Activated CD4-positive, alpha-beta memory T cell treated with anti-CD3 and anti-CD28 coated beads for 36 hours (primary cell): ENCODE results near the gene AGBL3. TPM values are rescaled to one million over a fixed set of nuclear protein-coding genes. Genes with fewer than 3 reads are reported as not detected.
A peak's percentile ranks its signal among the peaks of the same experiment; 100 is the strongest.

Experiments used
- CTCF ChIA-PET: fragments of 350-600 bp; sonication (Branson Sonifier 250); formaldehyde crosslinking; loops from one replicate; lab custom pipeline; 2021; ENCODE audit warnings: antibody characterized with exemption, inconsistent platforms; lab: Charles Lee
- POLR2A ChIA-PET: fragments of 350-600 bp; sonication (Branson Sonifier 250); formaldehyde crosslinking; loops from one replicate; lab custom pipeline; 2021; ENCODE audit warnings: antibody characterized with exemption; lab: Charles Lee
- DNase-seq: peaks from one replicate; pipeline ENCODE4 v3.0.0-alpha.2; 2020
- H3K27ac Mint-ChIP-seq: one replicate; pipeline ENCODE4 v1.8.0; 2021; ENCODE audit warnings: mixed read lengths
- H3K27me3 Mint-ChIP-seq: one replicate; pipeline ENCODE4 v1.8.0; 2021; ENCODE audit warnings: mixed read lengths
- H3K36me3 Mint-ChIP-seq: one replicate; pipeline ENCODE4 v1.8.0; 2021; ENCODE audit warnings: mixed read lengths
- H3K4me1 Mint-ChIP-seq: one replicate; pipeline ENCODE4 v1.8.0; 2021; ENCODE audit warnings: low read depth, mixed read lengths
- H3K4me3 Mint-ChIP-seq: one replicate; pipeline ENCODE4 v1.8.0; 2021; ENCODE audit warnings: mild to moderate bottlenecking, mixed read lengths
- H3K9me3 Mint-ChIP-seq: one replicate; pipeline ENCODE4 v1.8.0; 2021; ENCODE audit warnings: mixed read lengths
- intact Hi-C: fragments of 100-400 bp; cut with micrococcal nuclease; formaldehyde crosslinking; loops from one replicate; pipeline ENCODE4 v1.15.1; 2023
- total RNA-seq, 2 experiments: library from RNA; stranded (reverse); gene quantifications; one replicate each; pipeline ENCODE4 v1.2.3, GENCODE V29; 2021

AGBL3 gene
- total RNA-seq, 2 experiments from 2014 or later, result 3.3 to 3.4 TPM

DNA sequence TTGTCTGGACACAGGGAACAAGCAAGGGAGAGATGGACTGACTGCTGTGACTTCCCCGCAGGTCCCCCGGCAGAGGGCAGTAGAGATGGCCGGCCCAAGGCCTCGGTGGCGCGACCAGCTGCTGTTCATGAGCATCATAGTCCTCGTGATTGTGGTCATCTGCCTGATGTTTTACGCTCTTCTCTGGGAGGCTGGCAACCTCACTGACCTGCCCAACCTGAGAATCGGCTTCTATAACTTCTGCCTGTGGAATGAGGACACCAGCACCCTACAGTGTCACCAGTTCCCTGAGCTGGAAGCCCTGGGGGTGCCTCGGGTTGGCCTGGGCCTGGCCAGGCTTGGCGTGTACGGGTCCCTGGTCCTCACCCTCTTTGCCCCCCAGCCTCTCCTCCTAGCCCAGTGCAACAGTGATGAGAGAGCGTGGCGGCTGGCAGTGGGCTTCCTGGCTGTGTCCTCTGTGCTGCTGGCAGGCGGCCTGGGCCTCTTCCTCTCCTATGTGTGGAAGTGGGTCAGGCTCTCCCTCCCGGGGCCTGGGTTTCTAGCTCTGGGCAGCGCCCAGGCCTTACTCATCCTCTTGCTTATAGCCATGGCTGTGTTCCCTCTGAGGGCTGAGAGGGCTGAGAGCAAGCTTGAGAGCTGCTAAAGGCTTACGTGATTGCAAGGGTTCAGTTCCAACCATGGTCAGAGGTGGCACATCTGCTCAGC lies 178.2 kb downstream of the AGBL3 start:
- H3K36me3 Mint-ChIP-seq, result peaks cover 71% of the 10 kb centered on the region
- H3K4me1 Mint-ChIP-seq, result peaks cover 49% of the 10 kb centered on the region
- CTCF ChIA-PET, result interaction anchor here (1.6 to 2.3 kb wide), 2 partner anchors 16 to 179 kb away, joined by 4 to 5 read pairs; partner anchors contain the start of genes AGBL3 and TMEM140

DNA sequence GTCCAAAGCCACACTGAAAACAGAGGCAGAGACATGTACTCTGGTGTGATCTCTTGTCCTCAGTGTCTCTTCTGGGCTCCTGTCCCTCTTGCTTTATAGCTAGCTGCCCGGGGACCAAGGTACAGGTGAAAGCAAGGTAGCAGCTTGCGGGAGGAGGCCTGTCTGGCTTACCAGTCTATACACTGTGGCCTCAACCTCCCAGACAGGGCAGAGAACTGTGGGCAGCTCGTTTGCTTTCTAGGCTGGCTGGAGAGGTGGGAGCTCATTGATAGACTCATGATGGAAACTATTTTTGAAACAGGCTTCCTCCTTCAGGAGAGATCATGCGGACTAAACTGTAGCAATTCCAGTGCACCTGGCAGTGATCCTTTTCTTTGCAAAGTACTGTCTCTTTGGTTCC lies 179.6 kb downstream of the AGBL3 start:
- Mint-ChIP-seq H3K9me3 (peaks cover 9% of the 10 kb centered on the region), H3K27me3 (no peaks in the 10 kb centered on the region), H3K27ac (peak overlapping the region; percentile 58), H3K4me1 (peaks cover 41% of the 10 kb centered on the region), H3K4me3 (no peak overlapping the region), H3K36me3 (peaks cover 66% of the 10 kb centered on the region)
- POLR2A ChIA-PET, result interaction anchor here (2.1 kb wide), 1 partner anchor 19 kb away, joined by 12 read pairs; the partner anchor contains the start of gene TMEM140
- no peak for DNase-seq
- CTCF ChIA-PET, result interaction anchor here (2.3 kb wide), 1 partner anchor 18 kb away, joined by 5 read pairs; the partner anchor contains the start of gene TMEM140
- intact Hi-C loops, result loop anchor here (5.0 to 10.0 kb wide), 3 partner anchors 431 to 851 kb away; partner anchors contain the start of gene SLC35B4

More for the DNA sequence above, 178.2 kb downstream of the AGBL3 start:
- no peak overlapping the region for H3K4me3 Mint-ChIP-seq
- intact Hi-C loops, result loop anchor here (5.0 to 10.0 kb wide), 3 partner anchors 430 to 850 kb away; partner anchors contain the start of gene SLC35B4
- POLR2A ChIA-PET, result interaction anchor here (2.1 kb wide), 1 partner anchor 17 kb away, joined by 12 read pairs; the partner anchor contains the start of gene TMEM140
- H3K9me3 Mint-ChIP-seq, result peaks cover 9% of the 10 kb centered on the region
- DNase-seq, result no peak
- H3K27ac Mint-ChIP-seq, result peak overlapping the region; percentile 71
- no peaks in the 10 kb centered on the region for H3K27me3 Mint-ChIP-seq

DNA sequence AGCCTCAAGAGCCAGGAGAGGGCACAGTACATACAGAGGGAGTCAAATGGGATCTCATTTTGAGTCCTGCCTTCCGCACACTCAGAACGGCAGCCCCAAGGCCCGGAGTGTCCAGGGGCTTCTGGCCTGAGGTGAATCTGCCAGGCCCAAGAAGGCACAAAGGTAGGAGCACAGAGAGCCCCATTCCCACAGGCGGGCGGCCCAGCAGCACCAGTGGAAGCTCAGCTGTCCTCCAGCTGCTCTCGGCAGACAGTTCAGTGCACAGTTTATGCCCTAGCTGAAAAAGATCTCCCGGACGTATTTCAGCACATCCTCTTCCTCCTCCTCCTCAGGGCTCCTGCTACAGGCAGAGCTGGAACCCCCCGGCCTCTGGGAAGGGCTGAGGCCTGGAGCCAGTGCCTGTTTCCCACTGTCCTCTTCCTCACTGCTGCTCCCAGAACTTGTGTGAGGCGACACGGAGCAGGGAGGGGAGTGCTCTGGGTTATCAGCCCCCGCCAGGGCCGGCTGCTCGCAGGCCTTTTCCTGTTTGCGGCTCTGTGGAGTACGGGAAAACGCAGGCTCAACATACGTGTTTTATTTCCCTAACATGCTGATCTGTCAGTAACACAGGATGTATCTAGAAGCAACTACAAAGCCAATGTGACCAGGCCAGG lies 180.2 kb downstream of the AGBL3 start:
- ChIA-PET CTCF (interaction anchor here (0.5 to 2.3 kb wide), 2 partner anchors 18 to 47 kb away, joined by 3 to 5 read pairs; partner anchors contain the start of gene TMEM140), POLR2A (interaction anchor here (0.5 to 2.1 kb wide), 3 partner anchors 19 to 180 kb away, joined by 3 to 12 read pairs (median 4); partner anchors contain the start of genes AGBL3 and TMEM140)
- H3K4me3 Mint-ChIP-seq, result no peak overlapping the region
- H3K4me1 Mint-ChIP-seq, result peaks cover 39% of the 10 kb centered on the region
- no peaks in the 10 kb centered on the region for H3K27me3 Mint-ChIP-seq
- H3K27ac Mint-ChIP-seq, result peak overlapping the region; percentile 58
- peaks cover 60% of the 10 kb centered on the region for H3K36me3 Mint-ChIP-seq
- intact Hi-C loops, result loop anchor here (5.0 to 10.0 kb wide), 3 partner anchors 432 to 852 kb away; partner anchors contain the start of gene SLC35B4
- DNase-seq, result no peak
- H3K9me3 Mint-ChIP-seq, result peaks cover 9% of the 10 kb centered on the region

DNA sequence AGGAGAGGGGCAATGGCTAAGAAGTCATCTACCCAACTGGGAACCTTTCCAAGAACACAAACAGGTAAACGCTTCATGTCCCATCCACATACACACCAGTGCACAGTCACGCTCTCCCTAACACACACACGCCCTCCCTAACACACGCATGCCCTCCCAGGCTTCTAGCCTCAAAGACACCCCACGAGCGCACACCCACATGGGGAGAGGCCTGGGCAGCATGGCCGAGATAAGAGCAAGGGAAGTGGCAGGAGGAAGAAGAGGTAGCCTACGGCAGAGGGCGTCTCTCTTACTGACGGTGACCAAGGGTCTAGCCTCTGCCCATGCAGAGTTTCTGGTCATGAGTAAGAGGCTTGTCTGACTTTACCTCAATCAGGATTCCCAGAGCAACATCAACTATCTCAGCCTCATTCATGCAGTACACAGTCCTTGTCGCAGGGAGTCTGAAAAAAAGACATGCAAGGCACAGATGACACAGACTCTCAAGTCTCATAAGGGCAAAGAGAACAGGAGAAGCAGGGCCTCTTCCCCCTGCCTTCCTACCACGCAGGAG lies 181.1 kb downstream of the AGBL3 start:
- H3K36me3 Mint-ChIP-seq, result peaks cover 53% of the 10 kb centered on the region
- peak overlapping the region; percentile 72 for H3K27ac Mint-ChIP-seq
- peaks cover 6% of the 10 kb centered on the region for H3K9me3 Mint-ChIP-seq
- CTCF ChIA-PET, result interaction anchor here (4.6 kb wide), 1 partner anchor 21 kb away, joined by 65 read pairs; the partner anchor contains the start of gene TMEM140
- no peaks in the 10 kb centered on the region for H3K27me3 Mint-ChIP-seq
- DNase-seq, result no peak
- peaks cover 44% of the 10 kb centered on the region for H3K4me1 Mint-ChIP-seq
- POLR2A ChIA-PET, result interaction anchor here (0.5 to 1.5 kb wide), 2 partner anchors 20 to 37 kb away, joined by 3 to 4 read pairs; partner anchors contain the start of gene TMEM140
- intact Hi-C loops, result loop anchor here (5.0 to 10.0 kb wide), 3 partner anchors 433 to 853 kb away; partner anchors contain the start of gene SLC35B4
- H3K4me3 Mint-ChIP-seq, result peak overlapping the region; percentile 26

DNA sequence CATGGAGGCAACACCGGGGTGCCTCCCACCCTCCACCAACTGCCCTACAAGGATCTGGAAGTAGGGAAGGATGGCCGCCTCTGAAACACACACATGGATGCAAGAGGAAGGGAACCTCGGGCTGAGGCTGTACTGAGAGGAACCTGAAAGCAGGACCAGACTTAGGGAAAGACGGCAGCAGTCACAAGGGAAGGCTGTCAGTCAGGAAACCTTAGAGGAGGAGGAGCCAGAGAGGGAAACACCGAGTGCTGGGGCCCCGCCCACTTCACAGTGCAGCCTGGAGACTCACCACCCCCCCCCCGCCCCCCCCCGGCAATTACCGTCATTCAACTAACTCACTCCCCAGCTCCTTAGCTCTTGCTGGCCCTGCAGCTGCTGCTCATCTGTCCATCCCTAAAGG lies 181.7 kb downstream of the AGBL3 start:
- ChIA-PET POLR2A (interaction anchor here (0.5 to 1.5 kb wide), 2 partner anchors 20 to 37 kb away, joined by 3 to 4 read pairs; partner anchors contain the start of gene TMEM140), CTCF (interaction anchor here (4.6 kb wide), 1 partner anchor 21 kb away, joined by 65 read pairs; the partner anchor contains the start of gene TMEM140)
- Mint-ChIP-seq H3K36me3 (peaks cover 47% of the 10 kb centered on the region), H3K9me3 (peaks cover under 1% of the 10 kb centered on the region), H3K4me3 (peak overlapping the region; percentile 96), H3K27me3 (no peaks in the 10 kb centered on the region), H3K27ac (peak overlapping the region; percentile 99), H3K4me1 (peaks cover 45% of the 10 kb centered on the region)
- intact Hi-C loops, result loop anchor here (2.0 to 10.0 kb wide), 5 partner anchors 433 to 853 kb away; partner anchors contain the start of genes BPGM and SLC35B4
- peak; percentile 52 for DNase-seq

DNA sequence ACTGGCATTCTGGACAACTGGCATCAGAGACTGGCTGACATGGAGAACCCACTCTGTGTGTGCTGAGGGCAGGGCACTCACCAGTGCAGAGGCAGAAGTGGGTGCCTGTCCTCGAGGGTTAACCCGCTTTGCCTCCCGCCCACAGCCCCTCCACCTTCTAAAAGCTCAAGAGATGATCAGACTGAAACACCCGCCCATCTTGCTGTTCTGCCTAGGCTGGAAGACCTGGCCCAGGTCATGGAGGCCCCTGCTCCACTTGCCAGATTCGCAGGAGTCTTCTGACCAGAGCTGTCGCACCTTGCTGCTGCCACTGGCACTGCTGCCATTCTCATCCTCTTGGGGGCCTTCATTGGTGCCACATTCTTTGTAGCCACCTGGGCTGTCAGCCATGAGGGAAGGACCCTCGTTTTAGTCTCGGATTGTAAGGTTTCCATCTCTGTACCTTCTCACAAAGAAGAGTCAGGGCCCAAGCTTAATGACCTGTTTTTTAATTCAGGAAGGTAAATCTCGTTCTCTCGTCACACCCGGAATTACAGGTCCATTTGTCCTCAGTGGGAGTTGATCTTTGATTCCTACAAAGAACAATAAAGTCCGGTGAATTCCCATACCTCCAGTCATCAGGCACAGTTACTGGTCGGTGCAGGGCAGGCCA lies 182.3 kb downstream of the AGBL3 start:
- no peak for DNase-seq
- H3K36me3 Mint-ChIP-seq, result peaks cover 46% of the 10 kb centered on the region
- peak overlapping the region; percentile 96 for H3K4me3 Mint-ChIP-seq
- POLR2A ChIA-PET, result interaction anchor here (1.2 to 3.7 kb wide), 4 partner anchors 8 to 181 kb away, joined by 5 to 32 read pairs (median 11); partner anchors contain the start of genes AGBL3, TMEM140 and WDR91
- no peaks in the 10 kb centered on the region for H3K27me3 Mint-ChIP-seq
- peaks cover 45% of the 10 kb centered on the region for H3K4me1 Mint-ChIP-seq
- intact Hi-C loops, result loop anchor here (1.0 to 10.0 kb wide), 8 partner anchors 8 to 854 kb away; partner anchors contain the start of genes BPGM, SLC35B4 and TMEM140
- peak overlapping the region; percentile 99 for H3K27ac Mint-ChIP-seq
- CTCF ChIA-PET, result interaction anchor here (0.5 to 4.6 kb wide), 14 partner anchors 8 to 642 kb away, joined by 3 to 65 read pairs (median 4); partner anchors contain the start of genes AGBL3, NUP205, TMEM140 and WDR91
- no peaks in the 10 kb centered on the region for H3K9me3 Mint-ChIP-seq

DNA sequence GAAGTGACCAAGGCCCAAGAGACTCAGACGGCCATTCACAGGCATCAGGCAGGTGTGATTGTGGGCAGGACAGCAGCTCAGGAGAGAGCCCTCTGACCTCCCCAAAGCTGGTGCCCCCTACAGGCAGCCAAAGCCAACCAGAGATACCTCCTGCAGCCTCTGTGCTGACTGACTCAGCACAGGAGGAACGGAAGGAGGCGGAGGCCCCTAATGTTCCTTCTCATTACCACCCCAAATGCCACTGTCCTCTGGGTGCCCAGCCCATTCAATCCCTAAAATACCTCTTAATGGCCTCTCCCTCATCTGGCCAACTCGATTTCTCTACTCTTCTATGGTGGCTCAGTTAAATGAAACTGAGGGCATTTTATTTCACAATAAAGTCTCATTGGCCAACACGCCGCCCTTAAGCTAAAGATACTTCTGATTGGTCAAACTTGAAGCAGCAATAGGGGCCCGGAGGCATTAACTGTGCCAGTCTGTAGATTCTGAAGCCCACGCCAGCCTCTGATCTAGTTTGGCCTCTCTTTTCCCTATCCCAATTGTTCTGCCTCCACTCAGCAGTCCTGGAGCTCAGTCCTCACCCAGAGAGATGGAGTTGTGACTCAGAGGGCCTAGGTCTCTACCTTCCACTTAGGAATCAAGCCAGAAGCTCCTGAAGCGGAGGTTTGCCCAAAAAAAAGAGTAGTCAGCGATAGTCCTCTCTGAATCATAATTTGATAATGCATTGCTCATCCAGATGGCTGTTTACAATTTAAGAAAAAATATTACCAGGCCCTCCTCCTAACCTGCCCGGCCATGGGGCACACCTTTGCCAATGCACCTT lies 183.0 kb downstream of the AGBL3 start:
- peak; percentile 84 for DNase-seq
- CTCF ChIA-PET, result interaction anchor here (0.5 to 4.6 kb wide), 18 partner anchors 8 to 642 kb away, joined by 3 to 65 read pairs (median 3); partner anchors contain the start of genes AGBL3, NUP205, TMEM140 and WDR91
- Mint-ChIP-seq H3K36me3 (peaks cover 40% of the 10 kb centered on the region), H3K4me1 (peaks cover 45% of the 10 kb centered on the region), H3K4me3 (peak overlapping the region; percentile 96), H3K9me3 (no peaks in the 10 kb centered on the region), H3K27me3 (no peaks in the 10 kb centered on the region), H3K27ac (peak overlapping the region; percentile 99)
- intact Hi-C loops, result loop anchor here (1.0 to 10.0 kb wide), 8 partner anchors 9 to 855 kb away; partner anchors contain the start of genes BPGM, SLC35B4 and TMEM140
- POLR2A ChIA-PET, result interaction anchor here (1.1 to 3.7 kb wide), 5 partner anchors 9 to 182 kb away, joined by 3 to 32 read pairs (median 7); partner anchors contain the start of genes AGBL3, TMEM140 and WDR91

DNA sequence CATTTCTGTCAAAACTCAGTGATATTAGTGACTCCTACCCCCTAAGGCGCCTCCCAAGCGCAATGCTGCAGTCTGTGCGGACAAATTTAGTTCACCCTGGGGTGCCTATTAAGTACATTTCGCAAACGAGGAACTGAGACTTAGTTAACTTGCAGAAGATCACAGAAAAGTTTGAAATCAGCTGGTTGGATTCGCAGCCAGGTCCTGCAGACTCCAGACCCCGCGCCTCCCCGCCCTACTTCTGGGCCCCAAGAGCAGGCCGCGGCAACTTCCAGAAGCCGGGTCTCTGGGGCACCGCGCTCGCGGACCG lies 183.6 kb downstream of the AGBL3 start:
- Mint-ChIP-seq H3K9me3 (no peaks in the 10 kb centered on the region), H3K27me3 (no peaks in the 10 kb centered on the region), H3K36me3 (peaks cover 37% of the 10 kb centered on the region), H3K27ac (peak overlapping the region; percentile 99), H3K4me3 (peak overlapping the region; percentile 96), H3K4me1 (peaks cover 45% of the 10 kb centered on the region)
- intact Hi-C loops, result loop anchor here (1.0 to 10.0 kb wide), 12 partner anchors 10 to 855 kb away; partner anchors contain the start of genes AGBL3, BPGM, CNOT4 and SLC35B4
- POLR2A ChIA-PET, result interaction anchor here (1.1 to 3.7 kb wide), 7 partner anchors 10 to 183 kb away, joined by 3 to 32 read pairs (median 5); partner anchors contain the start of genes AGBL3, TMEM140 and WDR91
- DNase-seq, result no peak
- CTCF ChIA-PET, result interaction anchor here (0.7 to 4.6 kb wide), 11 partner anchors 9 to 537 kb away, joined by 3 to 65 read pairs (median 4); partner anchors contain the start of genes AGBL3 and TMEM140

DNA sequence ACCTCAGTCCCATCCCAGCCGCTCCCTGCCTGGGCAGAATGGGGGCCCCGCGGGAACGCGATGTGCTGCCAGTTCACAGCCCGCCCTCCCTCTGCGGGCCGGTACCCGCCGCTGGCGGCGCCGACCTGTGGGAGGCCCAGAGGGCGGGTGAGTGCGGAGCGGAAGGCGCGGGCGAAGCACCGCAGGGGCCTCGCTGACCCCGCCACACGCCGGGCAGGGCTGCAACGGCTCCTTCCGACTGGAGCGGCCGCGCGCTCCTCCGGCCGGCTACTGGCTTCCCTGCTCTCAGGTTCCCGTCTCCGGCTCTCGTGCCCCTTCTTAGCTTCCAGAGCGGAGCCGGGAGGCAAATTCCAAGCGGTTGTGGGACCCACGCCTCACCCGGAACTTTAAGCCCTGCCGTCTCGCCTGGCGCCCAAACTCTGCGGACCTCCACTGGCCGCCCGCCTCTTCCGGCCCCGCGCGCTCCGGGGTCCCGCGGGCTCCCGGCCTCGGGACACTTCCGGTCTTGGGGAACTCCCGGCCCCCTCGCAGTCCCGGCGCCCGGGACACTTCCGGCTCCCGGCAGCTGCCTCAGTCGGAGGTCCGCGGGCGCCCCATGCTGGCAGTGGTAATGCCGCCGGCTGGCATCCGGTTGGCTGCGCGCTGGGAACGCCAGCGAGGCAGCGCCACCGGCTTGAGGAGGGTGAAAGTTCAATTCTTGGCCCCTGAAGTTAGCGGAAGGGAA lies 184.1 kb downstream of the AGBL3 start, which contains the start of gene CYREN:
Gene CYREN, minus strand, starts transcription at position 434 of the 724 bp plus-strand sequence. CDS start 1,785 bp downstream, outside the sequence.
- peak; percentile 95 for DNase-seq
- Mint-ChIP-seq H3K27ac (peak within 1 kb of the TSS; percentile 99), H3K4me1 (peaks cover 45% of the 10 kb centered on the region), H3K4me3 (peak within 1 kb of the TSS; percentile 96), H3K9me3 (no peaks in the 10 kb centered on the region), H3K36me3 (peaks cover 35% of the 10 kb centered on the region), H3K27me3 (no peaks in the 10 kb centered on the region)
- CTCF ChIA-PET, result interaction anchor here (0.6 to 4.6 kb wide), 11 partner anchors 9 to 537 kb away, joined by 3 to 65 read pairs (median 4); partner anchors contain the start of genes AGBL3 and TMEM140
- intact Hi-C loops, result loop anchor here (1.0 to 5.0 kb wide), 4 partner anchors 41 to 418 kb away; partner anchors contain the start of genes AGBL3, CNOT4 and WDR91
- POLR2A ChIA-PET, result interaction anchor here (0.6 to 3.7 kb wide), 10 partner anchors 9 to 524 kb away, joined by 3 to 32 read pairs (median 4); partner anchors contain the start of genes AGBL3, BPGM, TMEM140 and WDR91
